OCI-M2 (cell line): ENCODE results near the gene SPRR1B.
"Not testable (repeated sequence)": the region's sequence is repeated elsewhere in the genome, so short reads cannot be mapped to it uniquely, and the experiment has no call there.

Source experiments
- DNase-seq: peaks from one replicate; lab custom pipeline; 2025; ENCODE audit not compliant: unreplicated experiment; lab: John Stamatoyannopoulos, UW

The SPRR1B gene

GRCh38 chr1:153030895-153031294, at the start of gene SPRR1B:
Gene SPRR1B (plus strand): TSS chr1:153031203. CDS start chr1:153032346, 1,143 bp downstream.
- no peak for DNase-seq

- no peak for DNase-seq
These were observed 48.9 kb upstream of the SPRR1B start for GRCh38 chr1:152982076-152982475.

- DNase-seq = no peak
These were observed 47.8 kb upstream of the SPRR1B start for GRCh38 chr1:152983234-152983633.

GRCh38 chr1:152983743-152984142, 47.3 kb upstream of the SPRR1B start, which contains the start of gene SPRR1A:
Gene SPRR1A (plus strand): TSS chr1:152984081. CDS start chr1:152985231, 1,150 bp downstream.
- DNase-seq = no peak

GRCh38 chr1:152986578-152986977, 44.4 kb upstream of the SPRR1B start:
- no peak for DNase-seq

- DNase-seq = no peak
These were observed 37.8 kb upstream of the SPRR1B start for GRCh38 chr1:152993186-152993585.

- DNase-seq = no peak
These were observed 35.2 kb upstream of the SPRR1B start for GRCh38 chr1:152995842-152996241.

- no peak for DNase-seq
These were observed 34.2 kb upstream of the SPRR1B start for GRCh38 chr1:152996633-152997400.

- DNase-seq = no peak
These were observed 33.1 kb upstream of the SPRR1B start for GRCh38 chr1:152997901-152998300.

- no peak for DNase-seq
These were observed 32.5 kb upstream of the SPRR1B start for GRCh38 chr1:152998476-152998875.

GRCh38 chr1:152999818-153000217, 31.2 kb upstream of the SPRR1B start:
- DNase-seq = no peak

- no peak for DNase-seq
These were observed 30.7 kb upstream of the SPRR1B start for GRCh38 chr1:153000294-153000693.

GRCh38 chr1:153001382-153001781, 29.6 kb upstream of the SPRR1B start, which contains the start of gene SPRR3:
Gene SPRR3 (plus strand): TSS chr1:153001749. CDS start chr1:153003021, 1,272 bp downstream.
- no peak for DNase-seq

GRCh38 chr1:153011235-153011758, 19.7 kb upstream of the SPRR1B start:
- DNase-seq = not testable (repeated sequence)

- DNase-seq = not testable (repeated sequence)
These were observed 9.2 kb upstream of the SPRR1B start for GRCh38 chr1:153021829-153022228.

- DNase-seq = not testable (repeated sequence)
These were observed 8.7 kb upstream of the SPRR1B start for GRCh38 chr1:153022340-153022739.

- DNase-seq = no peak
These were observed 7.9 kb upstream of the SPRR1B start for GRCh38 chr1:153023109-153023508.

GRCh38 chr1:153024413-153024812, 6.6 kb upstream of the SPRR1B start:
- no peak for DNase-seq

- DNase-seq = no peak
These were observed 5.2 kb upstream of the SPRR1B start for GRCh38 chr1:153025797-153026196.

GRCh38 chr1:153028766-153029165, 2.2 kb upstream of the SPRR1B start:
- DNase-seq = no peak

- no peak for DNase-seq
These were observed 1.1 kb downstream of the SPRR1B start for GRCh38 chr1:153032073-153032472.

- DNase-seq = no peak
These were observed 1.8 kb downstream of the SPRR1B start for GRCh38 chr1:153032677-153033308.
